Measurements from ENCODE around the gene DHX57.

DNA sequence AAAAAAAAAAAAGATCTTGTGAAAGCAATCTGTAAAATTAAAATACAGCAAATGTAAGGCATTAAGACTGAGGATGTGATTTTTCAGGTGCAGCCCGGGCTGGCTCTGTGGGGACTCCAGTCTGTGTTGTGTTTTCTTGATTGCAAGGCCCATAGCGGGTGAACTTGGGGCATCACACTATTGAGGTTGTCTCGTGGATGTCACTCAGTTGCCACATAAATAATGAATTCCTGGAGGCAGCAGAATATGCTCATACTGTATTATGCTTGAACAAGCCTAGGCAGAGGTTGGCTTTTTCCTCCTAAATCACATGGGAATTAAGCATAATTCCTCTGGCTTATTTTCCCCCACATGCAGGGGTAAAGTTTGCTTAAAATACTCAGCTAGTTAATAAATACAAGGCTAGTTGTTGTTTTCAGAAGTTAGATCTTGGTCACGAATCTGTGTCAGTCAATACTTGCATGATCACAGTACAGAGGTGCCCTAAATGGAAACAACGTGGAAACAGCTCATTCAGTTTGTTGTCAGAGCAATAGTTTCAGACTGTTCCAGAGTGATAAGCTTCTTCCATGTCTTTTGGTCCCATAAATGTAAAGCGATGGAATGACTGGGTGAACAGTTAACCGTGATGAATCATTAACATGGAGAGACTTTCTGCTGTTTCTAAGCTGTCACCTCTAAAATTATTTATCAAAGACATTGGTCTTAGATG lies 81.3 kb downstream of the DHX57 start:
- TF ChIP-seq, protein P1, sequence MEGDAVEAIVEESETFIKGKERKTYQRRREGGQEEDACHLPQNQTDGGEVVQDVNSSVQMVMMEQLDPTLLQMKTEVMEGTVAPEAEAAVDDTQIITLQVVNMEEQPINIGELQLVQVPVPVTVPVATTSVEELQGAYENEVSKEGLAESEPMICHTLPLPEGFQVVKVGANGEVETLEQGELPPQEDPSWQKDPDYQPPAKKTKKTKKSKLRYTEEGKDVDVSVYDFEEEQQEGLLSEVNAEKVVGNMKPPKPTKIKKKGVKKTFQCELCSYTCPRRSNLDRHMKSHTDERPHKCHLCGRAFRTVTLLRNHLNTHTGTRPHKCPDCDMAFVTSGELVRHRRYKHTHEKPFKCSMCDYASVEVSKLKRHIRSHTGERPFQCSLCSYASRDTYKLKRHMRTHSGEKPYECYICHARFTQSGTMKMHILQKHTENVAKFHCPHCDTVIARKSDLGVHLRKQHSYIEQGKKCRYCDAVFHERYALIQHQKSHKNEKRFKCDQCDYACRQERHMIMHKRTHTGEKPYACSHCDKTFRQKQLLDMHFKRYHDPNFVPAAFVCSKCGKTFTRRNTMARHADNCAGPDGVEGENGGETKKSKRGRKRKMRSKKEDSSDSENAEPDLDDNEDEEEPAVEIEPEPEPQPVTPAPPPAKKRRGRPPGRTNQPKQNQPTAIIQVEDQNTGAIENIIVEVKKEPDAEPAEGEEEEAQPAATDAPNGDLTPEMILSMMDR (IDR thresholded peaks at IDR 0.05; ENCODE audit: insufficient read depth, low read depth, low read length): no peak
- no peak for TF ChIP-seq EZH2 (IDR thresholded peaks at IDR 0.05; ENCODE audit: insufficient read depth, low read length)

All from astrocyte (in vitro differentiated cells and primary cell).